Measurements from ENCODE around the gene LPGAT1. TPM values are rescaled to one million over a fixed set of nuclear protein-coding genes. Genes with fewer than 3 reads are reported as not detected.

The LPGAT1 gene
- total and polyA plus RNA-seq, 2 of the 13 experiments (the other 11 are each of a cell fraction or from before 2014, with no cell fraction given): 12.1 to 48.3 TPM

- TF ChIP-seq ZBTB43 (CRISPR knock-in tag; conservative IDR thresholded peaks at IDR 0.05): peak; percentile 97
- TF ChIP-seq ZNF552 (CRISPR knock-in tag; IDR thresholded peaks at IDR 0.05; ENCODE audit: borderline replicate concordance): no peak
- TF ChIP-seq ELK4 (CRISPR knock-in tag; IDR thresholded peaks at IDR 0.05; ENCODE audit: borderline replicate concordance): no peak
- TF ChIP-seq GPBP1L1 (CRISPR knock-in tag; IDR thresholded peaks at IDR 0.05): no peak
- 0 out of 2 replicates have a peak, but pooled peaks have one; percentile 9 for TF ChIP-seq RARA (CRISPR knock-in tag; IDR thresholded peaks at IDR 0.05)
- no peak for TF ChIP-seq ZNF382 (CRISPR knock-in tag; IDR thresholded peaks at IDR 0.05; ENCODE audit: borderline replicate concordance)
- TF ChIP-seq ATF3 (CRISPR knock-in tag; IDR thresholded peaks at IDR 0.05): peak; percentile 57
- TF ChIP-seq ZNF570 (CRISPR knock-in tag; IDR thresholded peaks at IDR 0.05; ENCODE audit: borderline replicate concordance): no peak
- no peak for TF ChIP-seq NFAT5 (CRISPR knock-in tag; IDR thresholded peaks at IDR 0.05)
- no peak for TF ChIP-seq GLI4 (CRISPR knock-in tag; IDR thresholded peaks at IDR 0.05; ENCODE audit: borderline replicate concordance)
- no peak for TF ChIP-seq POGK (CRISPR knock-in tag; conservative IDR thresholded peaks at IDR 0.05)
- no peak; the same call in 1 of the 2 replicates for TF ChIP-seq GABPB1 (CRISPR knock-in tag; IDR thresholded peaks at IDR 0.05)
- TF ChIP-seq ATF2 (CRISPR knock-in tag; IDR thresholded peaks at IDR 0.05): peak; percentile 68
- TF ChIP-seq SP140L (CRISPR knock-in tag; IDR thresholded peaks at IDR 0.05; ENCODE audit: borderline replicate concordance): no peak
- peak; percentile 53; the same call in 1 of the 2 replicates for TF ChIP-seq CEBPB (IDR thresholded peaks at IDR 0.05; ENCODE audit: borderline replicate concordance, low read depth, low read length)
These were observed 107.3 kb downstream of the LPGAT1 start (continued) for GRCh38 chr1:211723273-211723672.

All from HepG2 (cell line).